LHCN-M2 (cell line): ENCODE results near the gene ZNF584. TPM values are rescaled to one million over a fixed set of nuclear protein-coding genes. Genes with fewer than 3 reads are reported as not detected.
A peak's percentile ranks its signal among the peaks of the same experiment; 100 is the strongest.

Experiments used
- DNase-seq: peaks from one replicate; pipeline ENCODE4 v3.0.0-alpha.2; 2012; ENCODE audit warnings: low read depth
- total RNA-seq: library from RNA; depleted of rRNA; stranded (reverse); fragments of >200 nt; gene quantifications from 2 replicates; pipeline ENCODE4 v1.2.3, GENCODE V29; 2014; rRNA removed

Gene ZNF584
- total RNA-seq, 1 experiment from 2014 or later, result 18.8 TPM

GRCh38 chr19:58466089-58466759 is 57.8 kb downstream of the ZNF584 start:
- DNase-seq, result no peak

- peak; percentile 91 for DNase-seq
These were observed 58.5 kb downstream of the ZNF584 start, which contains the start of gene ZNF324 for GRCh38 chr19:58466760-58467589. Gene ZNF324, plus strand, starts transcription at chr19:58467080. Its CDS starts 2,106 bp downstream, at chr19:58469186.

Other genes with a start within 250 kb of the ZNF584 start
- gene ZNF274, start 225.6 kb upstream of the ZNF584 start, total RNA-seq, result 12.2 and 12.7 TPM in 2 replicates
- 43.8 and 49.2 TPM in 2 replicates for gene ZNF544, start 179.7 kb upstream of the ZNF584 start, total RNA-seq
- 4.5 and 6.2 TPM in 2 replicates for gene ZNF8, start 129.7 kb upstream of the ZNF584 start, total RNA-seq
- gene ERVK3-1, start 103.3 kb upstream of the ZNF584 start, total RNA-seq, result 52.8 and 59.9 TPM in 2 replicates
- gene ZSCAN22, start 81.7 kb upstream of the ZNF584 start, total RNA-seq, result 2.6 and 3.5 TPM in 2 replicates
- gene A1BG, start 55.2 kb upstream of the ZNF584 start, total RNA-seq, result 27.7 and 62.6 TPM in 2 replicates
- 1.1 TPM in 2 replicates for gene ZNF497, start 45.9 kb upstream of the ZNF584 start, total RNA-seq
- 4.6 and 6.0 TPM in 2 replicates for gene ZNF837, start 27.6 kb upstream of the ZNF584 start, total RNA-seq
- gene RPS5, start 21.4 kb upstream of the ZNF584 start, total RNA-seq, result 1,719 and 2,296 TPM in 2 replicates
- 0.29 TPM in 1 of 2 replicates, not detected in the other for gene RNF225, start 13.0 kb upstream of the ZNF584 start, total RNA-seq
- 5.3 and 5.7 TPM in 2 replicates for gene ZNF132, start 31.5 kb downstream of the ZNF584 start, total RNA-seq
- gene ZNF324B, start 43.0 kb downstream of the ZNF584 start, total RNA-seq, result 7.8 and 8.6 TPM in 2 replicates
- gene ZNF324, start 58.4 kb downstream of the ZNF584 start, total RNA-seq, result 14.9 and 15.5 TPM in 2 replicates
- gene ZNF446, start 67.7 kb downstream of the ZNF584 start, total RNA-seq, result 17.1 and 19.6 TPM in 2 replicates
- gene SLC27A5, start 103.3 kb downstream of the ZNF584 start, total RNA-seq, result 2.7 and 9.9 TPM in 2 replicates
- 9.2 and 10.1 TPM in 2 replicates for gene ZBTB45, start 111.2 kb downstream of the ZNF584 start, total RNA-seq
- 413 and 418 TPM in 2 replicates for gene TRIM28, start 135.4 kb downstream of the ZNF584 start, total RNA-seq
- 84.8 and 125 TPM in 2 replicates for gene CHMP2A, start 146.5 kb downstream of the ZNF584 start, total RNA-seq
- gene UBE2M, start 150.0 kb downstream of the ZNF584 start, total RNA-seq, result 66.9 and 73.9 TPM in 2 replicates
- 13.1 and 16.5 TPM in 2 replicates for gene MZF1, start 164.7 kb downstream of the ZNF584 start, total RNA-seq